ENCODE measurements around the gene HEATR5A. TPM values are rescaled to one million over a fixed set of nuclear protein-coding genes. Genes with fewer than 3 reads are reported as not detected.
"Not testable (repeated sequence)": the region's sequence is repeated elsewhere in the genome, so short reads cannot be mapped to it uniquely, and the experiment has no call there.

Gene HEATR5A
- 4.1 TPM for total RNA-seq

- H3K9me3 ChIP-seq (ENCODE audit: low read depth, low read length) = no peaks in the 10 kb centered on the region
- peak within 1 kb of the TSS; percentile 96 for H3K4me3 ChIP-seq (ENCODE audit: low read length)
- H3K27me3 ChIP-seq (ENCODE audit: insufficient read depth, low read length) = no peaks in the 10 kb centered on the region
- H3K4me1 ChIP-seq (ENCODE audit: insufficient read depth, low read length) = peaks cover 9% of the 10 kb centered on the region
Observed at GRCh38 chr14:31420319-31421111, at the start of gene HEATR5A. Gene HEATR5A, minus strand, starts transcription at chr14:31420550. Its CDS starts 17,575 bp downstream, at chr14:31402975.

- H3K27me3 ChIP-seq (ENCODE audit: insufficient read depth, low read length) = no peaks in the 10 kb centered on the region
- no peaks in the 10 kb centered on the region for H3K9me3 ChIP-seq (ENCODE audit: low read depth, low read length)
- H3K4me3 ChIP-seq (ENCODE audit: low read length) = no peak overlapping the region
- no peaks in the 10 kb centered on the region for H3K4me1 ChIP-seq (ENCODE audit: insufficient read depth, low read length)
Observed at GRCh38 chr14:31466554-31466953, 46.2 kb upstream of the HEATR5A start.

- Histone ChIP-seq H3K4me3 (ENCODE audit: low read length) (no peak overlapping the region), H3K27me3 (ENCODE audit: insufficient read depth, low read length) (no peaks in the 10 kb centered on the region), H3K4me1 (ENCODE audit: insufficient read depth, low read length) (no peaks in the 10 kb centered on the region), H3K9me3 (ENCODE audit: low read depth, low read length) (no peaks in the 10 kb centered on the region)
Observed at GRCh38 chr14:31465111-31465510, 44.8 kb upstream of the HEATR5A start.

GRCh38 chr14:31462450-31462849 is 42.1 kb upstream of the HEATR5A start:
- H3K27me3 ChIP-seq (ENCODE audit: insufficient read depth, low read length); H3K9me3 ChIP-seq (ENCODE audit: low read depth, low read length); H3K4me1 ChIP-seq (ENCODE audit: insufficient read depth, low read length); H3K4me3 ChIP-seq (ENCODE audit: low read length): not testable (repeated sequence)

- H3K4me3 ChIP-seq (ENCODE audit: low read length) = no peak overlapping the region
- no peaks in the 10 kb centered on the region for H3K9me3 ChIP-seq (ENCODE audit: low read depth, low read length)
- no peaks in the 10 kb centered on the region for H3K27me3 ChIP-seq (ENCODE audit: insufficient read depth, low read length)
- peaks cover 3% of the 10 kb centered on the region for H3K4me1 ChIP-seq (ENCODE audit: insufficient read depth, low read length)
Observed at GRCh38 chr14:31461545-31461944, 41.2 kb upstream of the HEATR5A start.

- H3K27me3 ChIP-seq (ENCODE audit: insufficient read depth, low read length) = no peaks in the 10 kb centered on the region
- H3K4me3 ChIP-seq (ENCODE audit: low read length) = peak overlapping the region; percentile 75
- no peaks in the 10 kb centered on the region for H3K9me3 ChIP-seq (ENCODE audit: low read depth, low read length)
- peaks cover 11% of the 10 kb centered on the region for H3K4me1 ChIP-seq (ENCODE audit: insufficient read depth, low read length)
Observed at GRCh38 chr14:31457665-31458659, 37.6 kb upstream of the HEATR5A start.

- Histone ChIP-seq H3K4me3 (ENCODE audit: low read length) (peak within 1 kb of the TSS; percentile 75), H3K9me3 (ENCODE audit: low read depth, low read length) (no peaks in the 10 kb centered on the region), H3K4me1 (ENCODE audit: insufficient read depth, low read length) (peaks cover 11% of the 10 kb centered on the region), H3K27me3 (ENCODE audit: insufficient read depth, low read length) (no peaks in the 10 kb centered on the region)
Observed at GRCh38 chr14:31456841-31457664, 36.7 kb upstream of the HEATR5A start, which contains the start of gene DTD2. Gene DTD2, minus strand, starts transcription at chr14:31457506. Its CDS starts 113 bp downstream, at chr14:31457393.

GRCh38 chr14:31449971-31450610 is 29.7 kb upstream of the HEATR5A start:
- H3K9me3 ChIP-seq (ENCODE audit: low read depth, low read length) = no peaks in the 10 kb centered on the region

GRCh38 chr14:31449136-31449535 is 28.8 kb upstream of the HEATR5A start:
- Histone ChIP-seq H3K9me3 (ENCODE audit: low read depth, low read length) (no peaks in the 10 kb centered on the region), H3K4me3 (ENCODE audit: low read length) (no peak overlapping the region), H3K4me1 (ENCODE audit: insufficient read depth, low read length) (no peaks in the 10 kb centered on the region), H3K27me3 (ENCODE audit: insufficient read depth, low read length) (no peaks in the 10 kb centered on the region)

More at GRCh38 chr14:31449971-31450610, 29.7 kb upstream of the HEATR5A start:
- H3K4me3 ChIP-seq (ENCODE audit: low read length) = no peak overlapping the region
- no peaks in the 10 kb centered on the region for H3K4me1 ChIP-seq (ENCODE audit: insufficient read depth, low read length)
- H3K27me3 ChIP-seq (ENCODE audit: insufficient read depth, low read length) = no peaks in the 10 kb centered on the region

- Histone ChIP-seq H3K4me3 (ENCODE audit: low read length) (no peak overlapping the region), H3K27me3 (ENCODE audit: insufficient read depth, low read length) (no peaks in the 10 kb centered on the region), H3K9me3 (ENCODE audit: low read depth, low read length) (no peaks in the 10 kb centered on the region), H3K4me1 (ENCODE audit: insufficient read depth, low read length) (no peaks in the 10 kb centered on the region)
Observed at GRCh38 chr14:31445703-31446102, 25.4 kb upstream of the HEATR5A start.

- Histone ChIP-seq H3K27me3 (ENCODE audit: insufficient read depth, low read length) (no peaks in the 10 kb centered on the region), H3K4me1 (ENCODE audit: insufficient read depth, low read length) (no peaks in the 10 kb centered on the region), H3K4me3 (ENCODE audit: low read length) (no peak overlapping the region), H3K9me3 (ENCODE audit: low read depth, low read length) (no peaks in the 10 kb centered on the region)
Observed at GRCh38 chr14:31442284-31442683, 21.9 kb upstream of the HEATR5A start.

GRCh38 chr14:31441273-31442111 is 21.1 kb upstream of the HEATR5A start:
- H3K4me3 ChIP-seq (ENCODE audit: low read length) = no peak overlapping the region
- no peaks in the 10 kb centered on the region for H3K27me3 ChIP-seq (ENCODE audit: insufficient read depth, low read length)
- H3K4me1 ChIP-seq (ENCODE audit: insufficient read depth, low read length) = no peaks in the 10 kb centered on the region
- H3K9me3 ChIP-seq (ENCODE audit: low read depth, low read length) = no peaks in the 10 kb centered on the region

GRCh38 chr14:31440280-31440679 is 19.9 kb upstream of the HEATR5A start:
- no peaks in the 10 kb centered on the region for H3K27me3 ChIP-seq (ENCODE audit: insufficient read depth, low read length)
- H3K9me3 ChIP-seq (ENCODE audit: low read depth, low read length) = no peaks in the 10 kb centered on the region
- H3K4me3 ChIP-seq (ENCODE audit: low read length) = no peak overlapping the region
- H3K4me1 ChIP-seq (ENCODE audit: insufficient read depth, low read length) = no peaks in the 10 kb centered on the region
